Colon (tissue), 2 donors: ENCODE data around the gene ZNRD2.

ENCODE experiments used
- FAIRE-seq: peaks from 2 replicates; lab custom pipeline; 2012; peaks lifted over from hg19 to GRCh38; lab: Jason Lieb, UNC
- donor health status: control.
- donor health status: control.

ZNRD2 gene

DNA sequence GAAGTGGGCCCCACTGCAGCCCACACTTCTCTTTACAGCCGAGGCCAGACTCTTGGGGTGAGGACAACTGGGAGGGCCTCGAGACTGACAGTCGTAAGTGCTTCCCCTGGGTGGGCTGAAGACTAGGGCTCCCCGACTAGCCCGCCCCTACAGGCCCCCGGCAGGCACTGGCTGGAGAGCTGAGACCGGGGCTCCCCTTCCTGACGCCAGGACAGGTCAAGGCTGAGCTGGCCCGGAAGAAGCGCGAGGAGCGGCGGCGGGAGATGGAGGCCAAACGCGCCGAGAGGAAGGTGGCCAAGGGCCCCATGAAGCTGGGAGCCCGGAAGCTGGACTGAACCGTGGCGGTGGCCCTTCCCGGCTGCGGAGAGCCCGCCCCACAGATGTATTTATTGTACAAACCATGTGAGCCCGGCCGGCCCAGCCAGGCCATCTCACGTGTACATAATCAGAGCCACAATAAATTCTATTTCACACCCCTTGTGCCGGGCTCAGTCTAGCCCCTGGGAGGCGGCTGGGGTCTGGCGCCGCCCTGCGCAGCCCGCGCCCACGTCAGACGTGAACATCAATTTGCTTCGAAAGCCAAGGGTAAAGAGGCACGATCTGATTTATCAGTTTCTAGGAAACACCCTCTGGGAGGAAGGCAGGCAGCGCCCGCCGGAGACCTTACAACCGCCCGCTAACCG lies 31.9 kb upstream of the ZNRD2 start:
- FAIRE-seq, result no peak

DNA sequence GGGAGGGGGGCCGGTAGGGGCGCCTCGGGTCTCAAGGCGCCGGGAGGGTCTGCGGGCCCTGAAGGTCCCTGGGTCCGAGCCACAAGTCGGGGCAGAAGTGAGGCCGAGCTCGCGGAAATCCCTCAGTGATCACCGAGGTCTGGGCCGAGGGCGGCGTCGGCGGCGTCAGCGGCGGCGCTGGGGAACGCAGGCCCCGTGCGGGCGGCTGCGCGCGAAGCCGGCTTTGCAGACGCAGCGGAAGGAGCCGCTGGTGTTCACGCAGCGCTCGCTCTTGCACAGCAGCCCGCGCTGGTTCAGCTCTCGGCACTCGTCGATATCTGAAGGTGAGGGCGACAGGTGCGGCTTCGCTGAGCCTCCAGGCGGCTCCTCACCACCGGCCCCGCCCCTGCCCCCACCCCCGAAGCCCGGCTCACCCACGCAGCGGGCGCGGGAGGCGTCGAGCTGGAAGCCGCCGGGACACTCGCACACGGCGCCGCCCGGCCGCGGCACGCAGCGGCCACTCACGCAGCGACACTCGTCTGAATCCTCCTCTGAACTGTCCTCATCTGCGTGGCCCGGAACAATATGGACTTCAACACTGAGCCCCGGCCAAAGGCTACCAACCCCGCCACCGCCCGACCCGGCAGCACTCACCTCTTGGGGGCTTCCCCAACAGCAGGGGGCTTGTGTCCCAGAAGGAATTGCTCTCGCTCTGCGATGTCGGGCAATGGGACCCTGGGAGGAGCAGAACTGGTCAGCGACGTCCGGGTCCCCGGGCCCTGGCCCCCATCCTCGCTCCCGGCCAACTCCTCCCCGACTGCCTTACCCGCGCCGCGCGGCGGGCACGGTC lies 31.1 kb upstream of the ZNRD2 start:
- FAIRE-seq, result no peak

DNA sequence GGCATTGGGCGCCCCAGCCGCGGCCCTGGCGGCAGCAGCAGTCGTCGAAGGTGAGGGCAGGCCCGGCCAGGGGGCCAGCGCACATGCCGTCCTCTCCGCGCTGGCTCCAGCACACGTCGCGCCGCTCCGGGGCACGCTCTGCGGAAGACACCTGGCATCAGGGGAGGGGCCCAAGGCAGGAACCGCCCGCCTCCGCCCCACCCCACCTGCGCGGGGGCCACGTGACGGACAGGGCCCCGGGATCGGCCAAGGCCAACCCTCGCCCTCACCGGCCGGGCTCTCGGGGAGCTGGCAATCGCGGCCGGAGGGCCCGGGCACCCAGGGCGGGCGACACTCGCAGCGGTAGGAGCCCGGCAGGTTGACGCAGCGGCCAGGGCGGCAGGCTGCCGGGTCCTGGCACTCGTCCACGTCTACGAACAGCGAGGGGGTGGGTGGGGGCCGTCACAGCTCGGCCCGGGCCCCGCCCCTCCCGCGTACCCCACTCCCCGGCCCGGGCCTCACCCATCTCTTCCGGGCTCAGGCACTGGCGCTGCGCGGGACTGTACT lies 30.5 kb upstream of the ZNRD2 start:
- no peak for FAIRE-seq

DNA sequence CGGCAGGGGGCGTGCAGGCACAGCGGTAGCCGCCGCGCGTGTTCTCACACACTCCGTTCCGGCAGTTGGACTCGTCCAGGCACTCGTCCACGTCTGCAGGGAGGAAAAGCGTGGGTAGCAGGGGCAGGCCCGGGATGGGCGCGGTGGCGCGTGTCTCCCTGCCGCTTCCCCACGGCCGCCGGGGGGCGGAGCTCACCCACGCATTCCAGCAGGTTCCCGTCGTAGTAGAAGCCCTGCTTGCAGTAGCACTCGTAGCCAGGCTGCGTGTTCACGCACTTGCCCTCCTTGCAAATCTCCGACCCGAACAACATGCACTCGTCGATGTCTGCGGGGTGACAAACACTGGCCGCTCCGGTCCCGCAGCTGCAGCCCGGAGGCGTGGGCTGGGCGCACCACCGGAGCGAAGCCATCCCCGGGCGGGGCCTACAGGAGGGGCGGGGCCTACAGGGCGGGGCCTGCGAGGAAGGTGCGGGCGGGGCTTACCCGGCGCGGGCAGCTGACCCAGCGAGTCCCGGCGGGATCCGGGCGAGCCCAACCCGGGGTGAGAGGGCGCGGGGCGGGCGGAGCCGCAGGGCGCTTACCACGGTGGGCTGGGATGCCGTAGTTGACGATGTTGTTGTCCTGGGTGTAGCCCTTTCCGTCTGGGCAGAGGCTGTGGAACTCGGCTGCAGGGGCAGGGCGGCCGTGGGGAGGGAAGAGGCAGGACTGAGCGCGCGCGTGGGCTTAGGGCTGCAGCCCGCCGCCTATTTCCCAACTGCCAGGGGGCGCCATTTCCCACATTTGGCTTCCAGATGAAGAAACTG lies 29.8 kb upstream of the ZNRD2 start:
- no peak for FAIRE-seq

DNA sequence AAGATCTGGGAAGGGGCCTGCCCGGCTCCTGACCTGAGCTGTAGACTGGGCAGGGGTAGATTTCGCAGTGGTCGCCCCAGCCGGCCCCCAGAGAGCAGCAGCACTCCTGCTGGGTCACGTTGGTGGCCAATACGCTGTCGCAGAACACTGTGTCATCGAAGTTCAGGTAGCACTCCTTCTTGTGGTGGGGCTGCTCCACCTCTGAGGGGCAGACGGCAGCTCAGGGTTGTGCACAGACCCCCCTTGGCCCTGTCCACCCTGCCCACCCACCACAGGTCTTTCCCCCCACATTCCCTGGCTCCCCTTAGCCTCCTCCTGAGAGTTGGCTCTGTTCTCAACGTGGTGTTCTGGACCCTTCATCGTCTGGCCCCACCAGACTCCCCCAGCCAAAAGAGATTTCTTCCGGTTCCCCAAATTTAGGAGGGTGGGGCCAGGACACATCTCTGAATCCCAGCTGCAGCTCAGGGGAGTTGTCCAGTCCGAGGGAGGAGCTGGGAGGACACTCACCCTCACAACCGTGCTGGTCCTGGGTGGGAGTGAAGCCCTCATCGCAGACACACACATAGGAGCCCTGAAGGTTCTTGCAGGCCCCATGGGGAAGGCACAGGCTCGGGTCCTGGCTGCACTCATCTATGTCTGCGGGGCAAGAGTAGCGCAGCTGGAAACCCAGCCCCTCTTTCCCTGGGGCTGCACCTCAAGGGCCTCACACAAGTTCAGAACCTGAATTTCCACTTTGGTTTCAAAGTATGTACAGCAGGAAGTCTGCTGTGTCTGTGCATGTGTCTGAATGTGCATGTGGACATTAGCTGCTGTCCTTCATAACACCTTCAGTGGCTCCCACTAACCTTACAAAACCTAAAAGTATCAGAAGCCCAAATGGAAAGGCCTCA lies 28.9 kb upstream of the ZNRD2 start:
- no peak for FAIRE-seq

- FAIRE-seq, result no peak
These were observed 27.4 kb upstream of the ZNRD2 start for GRCh38 chr11:65542738-65543390.

- no peak for FAIRE-seq
These were observed 24.4 kb upstream of the ZNRD2 start for GRCh38 chr11:65545853-65546216.

DNA sequence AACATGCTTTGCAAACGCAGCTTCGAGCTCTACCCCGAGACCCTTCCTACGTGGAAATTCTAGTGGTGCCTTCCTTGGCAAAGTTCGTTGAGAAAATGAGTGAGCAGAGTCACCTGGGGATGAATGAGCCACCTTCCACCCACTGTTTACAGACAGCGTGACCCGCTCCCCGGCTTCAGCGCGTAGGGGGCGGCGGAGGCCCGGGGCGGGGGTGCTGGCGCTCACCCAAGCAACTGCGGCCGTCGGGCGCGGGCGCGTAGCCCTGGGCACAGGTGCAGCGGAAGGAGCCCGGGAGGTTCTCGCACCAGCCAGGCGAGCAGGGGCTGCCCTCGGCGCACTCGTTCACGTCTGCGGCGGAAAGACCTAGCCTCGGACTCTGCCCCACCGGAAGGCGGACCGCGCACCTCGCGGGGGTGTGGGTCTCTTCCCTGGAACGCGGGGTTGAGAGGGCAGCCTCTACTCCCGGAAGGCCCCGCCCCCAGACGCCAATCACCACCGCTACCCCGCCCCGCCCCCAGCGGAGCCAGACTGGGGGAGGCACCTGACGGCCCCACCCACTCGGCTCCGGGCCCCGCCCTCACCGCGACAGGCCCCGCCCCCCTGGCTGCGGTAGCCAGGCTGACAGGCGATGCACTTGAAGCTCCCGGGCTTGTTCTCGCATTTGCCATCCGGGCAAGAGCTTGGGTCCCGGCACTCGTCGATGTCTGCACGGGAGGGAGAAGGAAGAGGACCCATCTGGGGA lies 23.9 kb upstream of the ZNRD2 start:
- no peak for FAIRE-seq

DNA sequence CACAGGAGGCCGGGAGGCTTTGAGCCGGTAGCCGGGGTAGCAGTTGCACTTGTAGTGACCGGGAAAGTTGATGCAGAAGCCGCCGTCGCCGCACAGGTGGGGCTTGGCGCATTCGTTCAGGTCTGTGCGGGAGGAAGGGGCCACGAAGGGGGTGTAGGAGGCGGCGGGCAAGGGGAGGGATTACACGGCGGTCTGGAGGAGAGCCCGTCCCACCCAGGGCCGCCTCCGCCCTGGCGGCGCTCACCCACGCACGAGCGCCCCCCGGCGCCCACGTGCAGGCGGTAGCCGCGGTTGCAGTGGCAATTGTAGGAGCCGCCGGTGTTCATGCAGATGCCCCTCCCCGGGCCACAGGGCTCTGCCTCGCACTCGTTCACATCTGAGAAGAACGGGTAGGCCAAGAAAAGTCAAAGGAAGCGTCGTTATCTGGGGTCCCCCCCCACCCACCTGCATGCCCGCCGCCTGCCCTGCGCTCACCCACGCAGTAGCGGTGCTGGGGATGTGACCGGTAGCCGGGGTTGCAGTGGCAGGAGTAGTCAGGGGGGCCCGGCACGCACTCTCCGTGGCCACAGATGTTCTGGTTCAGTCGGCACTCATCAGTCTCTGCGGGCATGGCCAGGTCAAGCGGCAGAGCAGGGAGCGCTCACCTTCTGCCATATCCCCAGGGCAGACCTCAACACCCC lies 22.7 kb upstream of the ZNRD2 start:
- no peak for FAIRE-seq

- no peak for FAIRE-seq
These were observed 21.9 kb upstream of the ZNRD2 start for GRCh38 chr11:65548395-65548794.

DNA sequence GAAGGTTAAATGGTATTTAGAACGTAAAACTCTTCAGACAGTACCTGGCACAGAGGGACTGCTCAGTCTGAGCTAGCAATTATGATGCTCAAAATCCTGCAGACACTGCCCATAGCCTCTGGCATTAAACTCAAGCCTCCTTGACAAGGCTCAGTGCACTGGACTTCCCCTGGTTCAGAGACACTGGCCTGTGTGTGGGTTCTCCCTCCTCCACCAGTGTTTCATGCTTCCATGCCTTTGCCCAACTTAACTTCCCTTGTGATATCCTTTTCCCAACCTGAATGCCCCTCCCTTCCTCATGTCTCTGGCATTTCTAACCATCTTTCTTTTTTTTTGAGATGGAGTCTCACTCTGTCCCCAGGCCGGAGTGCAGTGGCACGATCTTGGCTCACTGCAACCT lies 21.2 kb upstream of the ZNRD2 start:
- no peak for FAIRE-seq

- FAIRE-seq, result no peak
These were observed 18.5 kb upstream of the ZNRD2 start for GRCh38 chr11:65551572-65552387.

- no peak for FAIRE-seq
These were observed 17.8 kb upstream of the ZNRD2 start for GRCh38 chr11:65552388-65552951.

- no peak for FAIRE-seq
These were observed 16.8 kb upstream of the ZNRD2 start for GRCh38 chr11:65553301-65554001.

DNA sequence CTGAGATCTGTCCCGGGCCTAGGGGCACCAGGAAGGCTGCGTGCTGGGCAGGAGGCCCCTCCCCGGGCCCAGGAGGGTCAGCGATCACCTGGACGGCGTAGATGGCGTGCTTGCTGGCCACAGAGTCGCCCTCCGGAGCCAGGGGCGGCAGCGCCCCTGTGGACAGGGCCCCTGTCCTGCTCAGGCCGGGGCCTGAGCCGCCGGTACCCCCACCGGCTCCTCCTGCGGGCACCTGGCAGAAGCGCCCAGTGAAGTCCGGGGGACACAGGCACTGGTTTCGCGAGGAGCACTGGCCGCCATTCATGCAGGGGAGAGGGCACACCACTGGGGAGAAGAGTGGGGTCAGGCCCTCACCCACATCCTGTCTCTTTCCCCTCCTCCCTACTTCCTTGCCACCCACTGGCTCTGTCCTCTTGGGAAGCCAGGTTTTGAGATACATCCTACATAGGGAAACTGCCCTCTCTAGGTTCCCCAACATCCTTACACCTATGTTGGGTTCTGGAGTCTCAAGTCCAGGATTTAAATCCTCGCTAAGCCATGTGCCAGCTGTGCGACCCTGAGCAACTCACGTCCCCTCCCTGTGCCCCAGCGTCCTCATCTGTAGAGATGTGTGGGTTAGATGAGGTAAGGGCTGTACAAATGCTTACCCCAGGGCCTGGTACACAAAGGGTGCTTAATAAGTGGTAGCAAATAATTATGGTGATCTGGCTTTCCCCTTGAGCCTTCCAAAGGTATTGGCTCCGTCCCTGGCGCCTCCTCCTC lies 16.0 kb upstream of the ZNRD2 start:
- FAIRE-seq, result no peak

GRCh38 chr11:65554842-65555430 lies 15.3 kb upstream of the ZNRD2 start:
- no peak for FAIRE-seq
